IMR-90 (cell line): ENCODE measurements around the gene ACSF2. TPM values are rescaled to one million over a fixed set of nuclear protein-coding genes. Genes with fewer than 3 reads are reported as not detected.

Experiments
- ATAC-seq: fragments of 200-7000 bp; cut with Tn5 transposase; 2 replicates; pipeline ENCODE4 v1.9.1; 2020; ENCODE audit warnings: low read depth, mild to moderate bottlenecking, moderate library complexity
- BruUV-seq: library from RNA; stranded (reverse); fragments of 400-500 nt; replicated peaks from 2 replicates; lab custom pipeline; 2021; lab: Mats Ljungman, UMichigan
- CTCF ChIA-PET: fragments of 300-600 bp; formaldehyde crosslinking; extraction: SDS; loops from one replicate; lab custom pipeline; 2021; ENCODE audit warnings: antibody characterized with exemption; lab: Yijun Ruan, JAX
- POLR2A ChIA-PET: fragments of 300-600 bp; sonication (Branson Sonifier 250); formaldehyde crosslinking; loops from one replicate; lab custom pipeline; 2022; ENCODE audit warnings: antibody characterized with exemption; ENCODE audit not compliant: unreplicated experiment; lab: Charles Lee
- DNase-seq: peaks from one replicate; pipeline ENCODE4 v3.0.0; 2013
- H2AFZ ChIP-seq: replicated peaks from 2 replicates; pipeline ENCODE3; 2013; ENCODE audit warnings: low read length, mild to moderate bottlenecking; ENCODE audit not compliant: poor library complexity
- H2AK5ac ChIP-seq: 2 replicates; pipeline ENCODE4 v1.6.1; 2013; ENCODE audit warnings: low read depth, low read length, inconsistent platforms
- H2AK9ac ChIP-seq: replicated peaks from 2 replicates; pipeline ENCODE3; 2013; ENCODE audit warnings: mild to moderate bottlenecking, low read depth, low read length, moderate library complexity; ENCODE audit not compliant: poor library complexity
- H2BK120ac ChIP-seq: 2 replicates; pipeline ENCODE4 v1.6.1; 2013; ENCODE audit warnings: low read depth, low read length, inconsistent platforms
- H2BK15ac ChIP-seq: 3 replicates; pipeline ENCODE4 v1.6.1; 2013; ENCODE audit warnings: low read depth, low read length, inconsistent platforms
- H2BK20ac ChIP-seq: 2 replicates; pipeline ENCODE4 v1.6.1; 2013; ENCODE audit warnings: low read depth, mild to moderate bottlenecking, inconsistent platforms, low read length, moderate library complexity
- H2BK5ac ChIP-seq: 2 replicates; pipeline ENCODE4 v1.6.1; 2013; ENCODE audit warnings: mild to moderate bottlenecking, low read depth, low read length, inconsistent platforms; ENCODE audit not compliant: poor library complexity, severe bottlenecking
- H3K14ac ChIP-seq: replicated peaks from 2 replicates; pipeline ENCODE4 v1.6.1; 2013; ENCODE audit warnings: low read depth, low read length, inconsistent platforms
- H3K18ac ChIP-seq: 2 replicates; pipeline ENCODE4 v1.6.1; 2013; ENCODE audit warnings: low read depth, low read length, control low read depth
- H3K23ac ChIP-seq: 2 replicates; pipeline ENCODE4 v1.6.1; 2013; ENCODE audit warnings: low read depth, low read length, inconsistent platforms
- H3K27ac ChIP-seq: 2 replicates; pipeline ENCODE4 v1.5.1; 2013; ENCODE audit warnings: mild to moderate bottlenecking, control low read depth, low read length; ENCODE audit not compliant: insufficient read depth
- H3K27me3 ChIP-seq: 2 replicates; pipeline ENCODE4 v1.6.1; 2013; ENCODE audit warnings: low read length; ENCODE audit not compliant: control insufficient read depth, insufficient read depth
- H3K36me3 ChIP-seq: 2 replicates; pipeline ENCODE4 v1.6.1; 2013; ENCODE audit warnings: low read length, mixed read lengths; ENCODE audit not compliant: control insufficient read depth, insufficient read depth
- H3K4ac ChIP-seq: 2 replicates; pipeline ENCODE4 v1.6.1; 2013; ENCODE audit warnings: low read depth, low read length, inconsistent platforms
- H3K4me1 ChIP-seq: 2 replicates; pipeline ENCODE4 v1.6.1; 2013; ENCODE audit warnings: low read length, mixed read lengths; ENCODE audit not compliant: control insufficient read depth, insufficient read depth
- H3K4me2 ChIP-seq: 2 replicates; pipeline ENCODE4 v1.6.1; 2013; ENCODE audit warnings: low read depth, mild to moderate bottlenecking, control low read depth, low read length, moderate library complexity
- H3K4me3 ChIP-seq: 2 replicates; pipeline ENCODE4 v1.5.1; 2013; ENCODE audit warnings: low read depth, mild to moderate bottlenecking, control low read depth, low read length, moderate library complexity; ENCODE audit not compliant: insufficient read depth
- H3K56ac ChIP-seq: 2 replicates; pipeline ENCODE4 v1.6.1; 2013; ENCODE audit warnings: low read length, inconsistent platforms; ENCODE audit not compliant: insufficient read depth; ENCODE audit errors: extremely low read depth
- H3K79me1 ChIP-seq, 2 experiments: 2 replicates each; pipeline ENCODE4 v1.6.1; 2013; ENCODE audit warnings: low read length in 2 of 2, inconsistent platforms in 1 of 2, low read depth in 1 of 2
- H3K9ac ChIP-seq: 2 replicates; pipeline ENCODE4 v1.6.1; 2013; ENCODE audit warnings: low read depth, low read length, control low read depth
- H3K9me1 ChIP-seq: 2 replicates; pipeline ENCODE4 v1.6.1; 2013; ENCODE audit warnings: low read length, inconsistent platforms; ENCODE audit not compliant: insufficient read depth
- H3K9me3 ChIP-seq: 2 replicates; pipeline ENCODE4 v1.6.1; 2013; ENCODE audit warnings: low read length; ENCODE audit not compliant: control insufficient read depth, insufficient read depth
- H4K20me1 ChIP-seq: 2 replicates; pipeline ENCODE4 v1.6.1; 2013; ENCODE audit warnings: low read length, inconsistent platforms; ENCODE audit not compliant: insufficient read depth
- H4K5ac ChIP-seq: 2 replicates; pipeline ENCODE4 v1.6.1; 2013; ENCODE audit warnings: mild to moderate bottlenecking, low read depth, low read length, control low read depth
- H4K8ac ChIP-seq, 2 experiments: 2 replicates each; pipeline ENCODE4 v1.6.1; 2013; ENCODE audit warnings: low read depth in 2 of 2, low read length in 2 of 2, control low read depth in 1 of 2, inconsistent platforms in 1 of 2
- H4K91ac ChIP-seq: 2 replicates; pipeline ENCODE4 v1.6.1; 2013; ENCODE audit warnings: low read depth, low read length, inconsistent platforms; ENCODE audit not compliant: insufficient read depth
- CTCF ChIP-seq: conservative IDR thresholded peaks from 2 replicates; pipeline ENCODE4 v1.5.1; 2012; ENCODE audit warnings: mild to moderate bottlenecking, low read depth, low read length, improper control_type of control experiment
- MAFK ChIP-seq: IDR thresholded peaks from 2 replicates; pipeline ENCODE4 v1.6.1; 2012; ENCODE audit warnings: low read depth, low read length, improper control_type of control experiment
- MXI1 ChIP-seq: IDR thresholded peaks from 2 replicates; pipeline ENCODE4 v1.6.1; 2012; ENCODE audit warnings: low read depth, mild to moderate bottlenecking, low read length, moderate library complexity, borderline replicate concordance
- RCOR1 ChIP-seq: IDR thresholded peaks from 2 replicates; pipeline ENCODE4 v1.6.1; 2012; ENCODE audit warnings: mild to moderate bottlenecking, low read length, improper control_type of control experiment; ENCODE audit not compliant: insufficient replicate concordance
- RFX5 ChIP-seq: IDR thresholded peaks from 2 replicates; pipeline ENCODE4 v1.8.0; 2012; ENCODE audit warnings: low read depth, mild to moderate bottlenecking, low read length, moderate library complexity
- USF2 ChIP-seq: fragments of 150-350 bp; IDR thresholded peaks from 2 replicates; pipeline ENCODE4 v1.6.1; 2017; ENCODE audit warnings: mild to moderate bottlenecking, antibody characterized with exemption, low read length, low read depth
- WGBS, 2 experiments: methylation state at CpG; one replicate each; pipeline versions ENCODE4 v1.1.5 to v1.1.7; 2013; ENCODE audit warnings: missing lambda C conversion rate in 2 of 2; ENCODE audit not compliant: insufficient read length in 1 of 2; ENCODE audit errors: extremely low coverage in 2 of 2; 5-methylcytosine and 5-hydroxymethylcytosine counted together
- dilution Hi-C: fragments of 300-500 bp; cut with HindIII; formaldehyde crosslinking; loops from one replicate; pipeline ENCODE4 v1.14.3; 2018; ENCODE audit warnings: low sequenced_read_pairs; ENCODE audit not compliant: unreplicated experiment
- in situ Hi-C: fragments of 300-500 bp; cut with MboI; formaldehyde crosslinking; loops from 3 replicates; pipeline ENCODE4 v1.14.3; 2019; ENCODE audit warnings: low sequenced_read_pairs, inconsistent platforms, mixed read lengths
- intact Hi-C: fragments of 100-400 bp; cut with micrococcal nuclease; formaldehyde crosslinking; loops from 2 replicates; pipeline ENCODE4 v1.10.0; 2022
- polyA plus RNA-seq, 3 experiments: library from polyadenylated mRNA; depleted of rRNA; stranded (reverse); fragments of >200 nt; gene quantifications; 2 replicates each; pipeline ENCODE4 v1.2.3, GENCODE V29; 2012; ENCODE audit warnings: low replicate concordance in 1 of 3
- total RNA-seq: library from RNA; depleted of rRNA; stranded (reverse); fragments of >200 nt; gene quantifications from 2 replicates; pipeline ENCODE4 v1.2.3, GENCODE V29; 2012

Gene ACSF2
- total and polyA plus RNA-seq, 2 of the 4 experiments (the other 2 are of a cell fraction): 18.5 to 27.2 TPM

- no peak for DNase-seq
- ChIA-PET CTCF (interaction anchor here (0.6 kb wide), 1 partner anchor 15 kb away, joined by 3 read pairs; no protein-coding TSS in a partner anchor), POLR2A (no interaction called here)
- H4K8ac ChIP-seq: no peak overlapping the region
- TF ChIP-seq MXI1 (no peak), MAFK (no peak), RCOR1 (no peak), RFX5 (no peak), USF2 (no peak), CTCF (no peak)
- H3K9me3 ChIP-seq: no peaks in the 10 kb centered on the region
- no peak overlapping the region for H2BK20ac ChIP-seq
- no peaks in the 10 kb centered on the region for H3K79me1 ChIP-seq
- H3K4ac ChIP-seq: no peak overlapping the region
- H2BK120ac ChIP-seq: no peak overlapping the region
- dilution Hi-C loops: no loop called here
- H3K36me3 ChIP-seq: no peaks in the 10 kb centered on the region
- ATAC-seq: no peak
- H3K27ac ChIP-seq: no peak overlapping the region
- H3K56ac ChIP-seq: no peak overlapping the region
- H2AFZ ChIP-seq: peak overlapping the region; percentile 32
- H3K9me1 ChIP-seq: no peaks in the 10 kb centered on the region; the same call in 1 of the 2 replicates
- H3K14ac ChIP-seq: no peak overlapping the region
- WGBS, 2 experiments: 100% methylated on average over 1 of the region's 7 CpGs; no CpG with 5 or more reads in 1 of the 2 experiments
- H3K4me1 ChIP-seq: no peaks in the 10 kb centered on the region
- in situ Hi-C loops: no loop called here
- no peak overlapping the region for H4K5ac ChIP-seq
- intact Hi-C loops: no loop called here
- H2BK5ac ChIP-seq: no peak overlapping the region
- H3K18ac ChIP-seq: no peak overlapping the region
- H4K20me1 ChIP-seq: no peaks in the 10 kb centered on the region
- no peak overlapping the region for H4K91ac ChIP-seq
- no peak overlapping the region for H2AK5ac ChIP-seq
- H3K9ac ChIP-seq: no peak overlapping the region
- no peak overlapping the region for H3K23ac ChIP-seq
- H2AK9ac ChIP-seq: no peak overlapping the region
- no peaks in the 10 kb centered on the region; the same call in 1 of the 2 replicates for H3K27me3 ChIP-seq
- no peak overlapping the region for H3K4me2 ChIP-seq
- no peak overlapping the region for H2BK15ac ChIP-seq
- no TSS peak for BruUV-seq
- H3K4me3 ChIP-seq: no peak overlapping the region
These were observed 72.2 kb downstream of the ACSF2 start for GRCh38 chr17:50498021-50498874.
